MM.1S (cell line): ENCODE data around the gene RILPL1.
"Not testable (repeated sequence)": the region's sequence is repeated elsewhere in the genome, so short reads cannot be mapped to it uniquely, and the experiment has no call there.

Experiments used
- DNase-seq: peaks from one replicate; pipeline ENCODE4 v3.0.0-alpha.2; 2015
- H2AFZ ChIP-seq: fragments of 300-600 bp; sonication (generic); 2 replicates; pipeline ENCODE4 v1.6.0; 2016; ENCODE audit warnings: antibody characterized with exemption, low read length
- H3F3A ChIP-seq: fragments of 300-600 bp; sonication (generic); 2 replicates; pipeline ENCODE4 v1.6.1; 2016; ENCODE audit warnings: mild to moderate bottlenecking, antibody characterized with exemption, low read length, moderate library complexity, mixed read lengths; ENCODE audit not compliant: insufficient read depth
- H3K27ac ChIP-seq: fragments of 300-600 bp; sonication (generic); 2 replicates; pipeline ENCODE4 v1.5.1; 2016; ENCODE audit warnings: mild to moderate bottlenecking, low read length
- H3K27me3 ChIP-seq: fragments of 300-600 bp; sonication (generic); replicated peaks from 2 replicates; pipeline ENCODE4 v1.6.0; 2016; ENCODE audit warnings: low read length; ENCODE audit not compliant: insufficient read depth
- H3K36me3 ChIP-seq: fragments of 300-600 bp; sonication (generic); replicated peaks from 2 replicates; pipeline ENCODE4 v1.6.1; 2016; ENCODE audit warnings: mild to moderate bottlenecking, low read length, mixed read lengths; ENCODE audit not compliant: insufficient read depth
- H3K4me1 ChIP-seq: fragments of 300-600 bp; sonication (generic); 2 replicates; pipeline ENCODE4 v1.6.1; 2016; ENCODE audit warnings: low read length, mixed read lengths
- H3K4me2 ChIP-seq: fragments of 300-600 bp; sonication (generic); 2 replicates; pipeline ENCODE4 v1.6.0; 2016; ENCODE audit warnings: low read depth, low read length
- H3K4me3 ChIP-seq: fragments of 300-600 bp; sonication (generic); 2 replicates; pipeline ENCODE4 v1.5.1; 2016; ENCODE audit warnings: low read length, mixed read lengths
- H3K79me2 ChIP-seq: fragments of 300-600 bp; sonication (generic); 2 replicates; pipeline ENCODE4 v1.6.1; 2016; ENCODE audit warnings: mixed run types, low read length, mixed read lengths
- H3K9ac ChIP-seq: fragments of 300-600 bp; sonication (generic); 2 replicates; pipeline ENCODE4 v1.6.1; 2016; ENCODE audit warnings: low read length, mixed read lengths
- H3K9me2 ChIP-seq: fragments of 300-600 bp; sonication (generic); replicated peaks from 2 replicates; pipeline ENCODE4 v1.6.1; 2016; ENCODE audit warnings: mild to moderate bottlenecking, low read length, mixed read lengths; ENCODE audit not compliant: insufficient read depth
- H3K9me3 ChIP-seq: fragments of 300-600 bp; sonication (generic); replicated peaks from 2 replicates; pipeline ENCODE4 v1.6.1; 2016; ENCODE audit warnings: mild to moderate bottlenecking, low read length, mixed read lengths; ENCODE audit not compliant: insufficient read depth
- H4K20me1 ChIP-seq: fragments of 300-600 bp; sonication (generic); 2 replicates; pipeline ENCODE4 v1.6.1; 2016; ENCODE audit warnings: mild to moderate bottlenecking, low read length, moderate library complexity, mixed read lengths; ENCODE audit not compliant: insufficient read depth
- EZH2 ChIP-seq: fragments of 300-600 bp; sonication (generic); optimal IDR thresholded peaks from 2 replicates; pipeline ENCODE3; 2017; ENCODE audit warnings: low read depth, mild to moderate bottlenecking, antibody characterized with exemption, low read length, mixed read lengths
- EZH2phosphoT487 ChIP-seq: fragments of 300-600 bp; sonication (generic); IDR thresholded peaks from 2 replicates; pipeline ENCODE4 v1.6.1; 2018; ENCODE audit warnings: antibody characterized with exemption, low read length
- TF ChIP-seq, protein P1 (sequence below): fragments of 300-600 bp; sonication (generic); IDR thresholded peaks from 2 replicates; pipeline ENCODE4 v1.5.1; 2016; ENCODE audit warnings: antibody characterized with exemption, low read length, mixed read lengths

RILPL1 gene

DNA sequence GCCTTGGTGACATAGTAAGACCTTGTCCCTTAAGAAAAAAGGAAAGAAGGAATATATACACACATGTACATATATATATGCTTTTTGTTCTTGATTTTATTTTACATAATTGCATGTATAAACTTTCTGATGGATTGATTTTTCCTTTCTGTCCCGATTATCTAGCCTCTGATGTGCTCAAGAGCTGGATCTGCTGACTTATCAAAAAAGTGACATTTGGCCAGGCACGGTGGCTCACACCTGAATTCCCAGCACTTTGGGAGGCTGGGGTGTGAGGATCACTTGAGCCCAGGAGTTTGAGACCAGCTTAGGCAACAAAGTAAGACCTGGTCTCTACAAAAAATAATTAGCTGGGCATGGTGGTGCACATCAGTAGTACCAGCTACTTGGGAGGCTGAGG, 63.5 kb downstream of the RILPL1 start:
- Histone ChIP-seq H3K27me3 (no peaks in the 10 kb centered on the region), H3K9me3 (no peaks in the 10 kb centered on the region), H3K9ac (no peak overlapping the region), H2AFZ (no peak overlapping the region), H3K79me2 (no peaks in the 10 kb centered on the region; the same call in 1 of the 2 replicates), H3F3A (no peaks in the 10 kb centered on the region), H3K36me3 (no peaks in the 10 kb centered on the region), H4K20me1 (no peaks in the 10 kb centered on the region), H3K4me1 (no peaks in the 10 kb centered on the region), H3K9me2 (no peaks in the 10 kb centered on the region), H3K4me3 (no peak overlapping the region), H3K4me2 (no peak overlapping the region), H3K27ac (no peak overlapping the region)
- TF ChIP-seq, protein P1, sequence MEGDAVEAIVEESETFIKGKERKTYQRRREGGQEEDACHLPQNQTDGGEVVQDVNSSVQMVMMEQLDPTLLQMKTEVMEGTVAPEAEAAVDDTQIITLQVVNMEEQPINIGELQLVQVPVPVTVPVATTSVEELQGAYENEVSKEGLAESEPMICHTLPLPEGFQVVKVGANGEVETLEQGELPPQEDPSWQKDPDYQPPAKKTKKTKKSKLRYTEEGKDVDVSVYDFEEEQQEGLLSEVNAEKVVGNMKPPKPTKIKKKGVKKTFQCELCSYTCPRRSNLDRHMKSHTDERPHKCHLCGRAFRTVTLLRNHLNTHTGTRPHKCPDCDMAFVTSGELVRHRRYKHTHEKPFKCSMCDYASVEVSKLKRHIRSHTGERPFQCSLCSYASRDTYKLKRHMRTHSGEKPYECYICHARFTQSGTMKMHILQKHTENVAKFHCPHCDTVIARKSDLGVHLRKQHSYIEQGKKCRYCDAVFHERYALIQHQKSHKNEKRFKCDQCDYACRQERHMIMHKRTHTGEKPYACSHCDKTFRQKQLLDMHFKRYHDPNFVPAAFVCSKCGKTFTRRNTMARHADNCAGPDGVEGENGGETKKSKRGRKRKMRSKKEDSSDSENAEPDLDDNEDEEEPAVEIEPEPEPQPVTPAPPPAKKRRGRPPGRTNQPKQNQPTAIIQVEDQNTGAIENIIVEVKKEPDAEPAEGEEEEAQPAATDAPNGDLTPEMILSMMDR, result no peak
- TF ChIP-seq EZH2, result no peak
- no peak for TF ChIP-seq EZH2phosphoT487
- no peak for DNase-seq

DNA sequence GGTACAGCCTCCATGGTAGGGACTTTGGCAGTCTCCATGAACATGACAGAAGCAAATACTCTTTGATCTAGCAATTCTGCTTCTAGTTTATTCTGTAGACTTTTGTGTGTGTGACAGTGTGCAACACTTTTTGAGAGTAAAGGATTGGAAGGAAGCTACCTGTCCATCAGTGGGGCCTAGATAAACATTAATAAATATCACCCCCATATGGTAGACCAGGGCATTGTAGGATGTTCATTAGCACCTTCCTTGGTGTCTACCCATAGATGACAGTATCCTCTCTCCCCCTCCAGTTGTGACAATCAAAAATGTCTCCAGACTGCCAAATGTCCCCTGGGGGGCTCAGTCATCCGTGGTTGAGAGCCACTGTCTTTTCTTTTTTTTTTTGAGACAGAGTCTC, 64.7 kb downstream of the RILPL1 start:
- Histone ChIP-seq H3K9me2 (no peaks in the 10 kb centered on the region), H3K9ac (no peak overlapping the region), H3K27ac (no peak overlapping the region), H4K20me1 (no peaks in the 10 kb centered on the region), H3K79me2 (no peaks in the 10 kb centered on the region; the same call in 1 of the 2 replicates), H3K4me3 (no peak overlapping the region), H3K36me3 (no peaks in the 10 kb centered on the region), H3K4me1 (no peaks in the 10 kb centered on the region), H3K4me2 (no peak overlapping the region), H3F3A (no peaks in the 10 kb centered on the region), H3K9me3 (no peaks in the 10 kb centered on the region), H2AFZ (no peak overlapping the region), H3K27me3 (no peaks in the 10 kb centered on the region)
- DNase-seq, result no peak
- TF ChIP-seq EZH2phosphoT487, result no peak
- TF ChIP-seq EZH2, result no peak
- TF ChIP-seq, protein P1, result peak; percentile 22

DNA sequence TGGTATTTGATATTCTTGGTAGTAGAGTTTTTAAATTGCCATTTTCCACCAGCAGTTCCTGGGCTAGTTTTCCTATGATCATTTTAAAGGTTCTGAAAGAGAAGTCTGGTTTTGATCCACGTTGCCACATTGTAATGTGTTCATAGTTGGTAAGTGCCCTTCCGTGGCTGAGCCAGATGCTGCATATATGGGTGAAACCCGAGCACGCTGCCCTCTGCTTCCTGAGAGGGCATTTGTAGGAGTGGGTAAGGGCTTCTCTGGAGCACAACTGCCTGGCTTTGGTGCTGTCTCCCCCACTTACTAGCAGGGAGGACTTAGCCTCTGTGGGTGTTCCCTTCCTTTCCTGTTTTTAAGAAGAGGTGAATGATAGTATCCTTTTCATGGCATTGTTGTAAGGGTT, 68.4 kb downstream of the RILPL1 start:
- H3K27me3 ChIP-seq, result no peaks in the 10 kb centered on the region
- H3K79me2 ChIP-seq, result peaks cover 6% of the 10 kb centered on the region
- H3K9me2 ChIP-seq, result no peaks in the 10 kb centered on the region
- no peak overlapping the region for H2AFZ ChIP-seq
- no peaks in the 10 kb centered on the region for H3K36me3 ChIP-seq
- H3K4me2 ChIP-seq, result no peak overlapping the region
- no peak overlapping the region for H3K9ac ChIP-seq
- no peaks in the 10 kb centered on the region for H3F3A ChIP-seq
- no peak overlapping the region for H3K4me3 ChIP-seq
- TF ChIP-seq EZH2, result no peak
- no peak for TF ChIP-seq EZH2phosphoT487
- TF ChIP-seq, protein P1, result no peak
- no peaks in the 10 kb centered on the region for H3K4me1 ChIP-seq
- H3K27ac ChIP-seq, result no peak overlapping the region
- no peaks in the 10 kb centered on the region for H4K20me1 ChIP-seq
- no peaks in the 10 kb centered on the region for H3K9me3 ChIP-seq
- no peak for DNase-seq

DNA sequence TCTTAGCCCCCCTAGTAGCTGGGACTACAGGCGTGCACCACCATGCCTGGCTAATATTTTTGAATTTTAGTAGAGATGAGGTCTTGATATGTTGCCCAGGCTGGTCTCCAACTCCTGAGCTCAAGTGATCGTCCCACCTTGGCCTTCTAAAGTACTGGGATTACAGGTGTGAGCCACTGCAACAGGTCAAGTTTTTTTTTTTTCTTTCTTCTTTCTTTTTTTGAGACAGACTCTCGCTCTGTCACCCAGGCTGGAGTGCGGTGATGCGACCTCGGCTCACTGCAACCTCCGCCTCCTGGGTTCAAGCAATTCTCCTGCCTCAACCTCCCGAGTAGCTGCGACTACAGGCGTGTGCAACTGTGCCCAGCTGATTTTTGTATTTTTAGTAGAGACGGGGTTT, 70.3 kb downstream of the RILPL1 start:
- peaks cover 15% of the 10 kb centered on the region for H3K79me2 ChIP-seq
- not testable (repeated sequence) for H3K4me3 ChIP-seq, H4K20me1 ChIP-seq, DNase-seq, H2AFZ ChIP-seq, H3K9me2 ChIP-seq, H3F3A ChIP-seq, H3K27ac ChIP-seq, H3K9ac ChIP-seq, H3K27me3 ChIP-seq, H3K36me3 ChIP-seq, H3K9me3 ChIP-seq, H3K4me2 ChIP-seq, H3K4me1 ChIP-seq
